ENCODE results near the gene NPTXR.
A peak's percentile ranks its signal among the peaks of the same experiment; 100 is the strongest.

NPTXR gene

GRCh38 chr22:38792833-38793232, 51.0 kb downstream of the NPTXR start:
- H3K4me3 ChIP-seq (ENCODE audit: low read depth, low read length): peak overlapping the region; percentile 81
- TF ChIP-seq CTCF (IDR thresholded peaks at IDR 0.05; ENCODE audit: control insufficient read depth, extremely low read depth, insufficient read depth): no peak
- DNase-seq (ENCODE audit: low read depth): no peak

- no peak overlapping the region for H3K4me3 ChIP-seq (ENCODE audit: low read depth, low read length)
- DNase-seq (ENCODE audit: low read depth): no peak
- no peak for TF ChIP-seq CTCF (IDR thresholded peaks at IDR 0.05; ENCODE audit: control insufficient read depth, extremely low read depth, insufficient read depth)
These were observed 54.2 kb downstream of the NPTXR start for GRCh38 chr22:38789606-38790005.

- no peak for TF ChIP-seq CTCF (IDR thresholded peaks at IDR 0.05; ENCODE audit: control insufficient read depth, extremely low read depth, insufficient read depth)
- H3K4me3 ChIP-seq (ENCODE audit: low read depth, low read length): no peak overlapping the region
- no peak for DNase-seq (ENCODE audit: low read depth)
These were observed 55.0 kb downstream of the NPTXR start for GRCh38 chr22:38788846-38789245.

GRCh38 chr22:38788021-38788816, 55.6 kb downstream of the NPTXR start:
- no peak for DNase-seq (ENCODE audit: low read depth)
- no peak for TF ChIP-seq CTCF (IDR thresholded peaks at IDR 0.05; ENCODE audit: control insufficient read depth, extremely low read depth, insufficient read depth)
- H3K4me3 ChIP-seq (ENCODE audit: low read depth, low read length): no peak overlapping the region

- DNase-seq (ENCODE audit: low read depth): no peak
- no peak overlapping the region for H3K4me3 ChIP-seq (ENCODE audit: low read depth, low read length)
- no peak for TF ChIP-seq CTCF (IDR thresholded peaks at IDR 0.05; ENCODE audit: control insufficient read depth, extremely low read depth, insufficient read depth)
These were observed 57.2 kb downstream of the NPTXR start for GRCh38 chr22:38786631-38787030.

- DNase-seq (ENCODE audit: low read depth): no peak
- H3K4me3 ChIP-seq (ENCODE audit: low read depth, low read length): no peak overlapping the region
- TF ChIP-seq CTCF (IDR thresholded peaks at IDR 0.05; ENCODE audit: control insufficient read depth, extremely low read depth, insufficient read depth): no peak
These were observed 59.0 kb downstream of the NPTXR start for GRCh38 chr22:38784856-38785255.

GRCh38 chr22:38784035-38784434, 59.8 kb downstream of the NPTXR start:
- TF ChIP-seq CTCF (IDR thresholded peaks at IDR 0.05; ENCODE audit: control insufficient read depth, extremely low read depth, insufficient read depth): no peak
- H3K4me3 ChIP-seq (ENCODE audit: low read depth, low read length): no peak overlapping the region
- DNase-seq (ENCODE audit: low read depth): no peak

Measured in LNCaP clone FGC (cell line).